HG03565 (cell line): ENCODE results near the gene DSG2.
"Not testable (repeated sequence)": the region's sequence is repeated elsewhere in the genome, so short reads cannot be mapped to it uniquely, and the experiment has no call there.

Experiments
- ATAC-seq: cut with Tn5 transposase; IDR thresholded peaks from one replicate; pipeline ENCODE4 v1.9.1; 2021; ENCODE audit warnings: mild to moderate bottlenecking, moderate library complexity; ENCODE audit not compliant: unreplicated experiment

DSG2 gene

DNA sequence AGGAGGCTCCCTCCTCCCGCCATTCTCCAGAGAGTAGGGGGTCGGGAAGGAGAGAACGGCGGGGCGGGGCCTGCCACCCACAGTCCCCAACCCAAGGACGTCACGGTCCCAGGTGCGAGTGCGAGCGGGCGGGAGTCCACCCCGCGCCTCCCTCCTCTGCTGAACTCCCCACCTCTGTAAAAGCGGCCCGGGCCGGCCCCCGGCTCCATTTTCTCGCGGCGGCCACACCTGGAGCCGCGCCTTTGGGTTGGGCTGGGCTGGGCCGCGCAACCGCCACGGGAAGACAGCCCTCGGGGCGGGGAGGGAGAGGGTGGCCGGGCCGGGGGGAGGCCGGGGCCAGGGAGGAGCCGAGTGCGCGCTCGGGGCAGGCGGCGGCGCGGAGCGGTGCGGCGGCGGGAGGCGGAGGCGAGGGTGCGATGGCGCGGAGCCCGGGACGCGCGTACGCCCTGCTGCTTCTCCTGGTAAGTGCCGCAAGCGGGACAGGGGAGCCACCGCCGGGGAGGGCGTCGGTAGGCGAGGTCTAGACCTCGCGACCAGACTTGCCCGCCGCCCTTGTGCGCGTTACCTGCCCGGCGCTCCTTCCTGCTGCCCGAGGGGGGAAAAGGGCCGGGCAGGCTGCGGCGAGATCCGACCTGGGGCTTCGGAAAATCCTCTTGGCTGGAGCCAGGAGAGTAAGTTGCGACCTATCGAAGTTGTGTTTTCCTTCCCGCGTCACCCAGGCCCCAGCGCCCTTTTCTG is at the start of gene DSG2:
Gene DSG2 (plus strand): TSS at position 342 of the 738 bp plus-strand sequence. CDS start 75 bp downstream, at position 417.
- ATAC-seq = no peak

DNA sequence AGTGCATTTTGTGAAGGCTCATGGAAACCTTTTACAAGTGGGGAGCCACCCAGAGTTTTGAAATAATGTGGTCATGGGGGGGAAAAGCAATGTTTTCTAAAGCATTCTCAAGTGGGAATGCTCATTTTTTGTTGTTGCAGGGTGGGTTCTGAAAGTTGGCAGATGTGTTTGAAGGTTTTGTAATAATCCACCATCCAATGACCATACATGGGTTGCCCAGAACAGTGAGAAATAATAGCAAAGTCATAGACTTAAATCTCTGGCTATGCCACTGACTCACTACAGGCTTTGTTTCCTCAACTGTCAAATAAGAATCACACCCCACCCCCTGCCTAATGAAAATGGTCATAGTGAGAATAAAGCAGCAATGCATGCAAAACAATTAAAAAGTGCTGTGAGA is 47.6 kb upstream of the DSG2 start:
- no peak for ATAC-seq

DNA sequence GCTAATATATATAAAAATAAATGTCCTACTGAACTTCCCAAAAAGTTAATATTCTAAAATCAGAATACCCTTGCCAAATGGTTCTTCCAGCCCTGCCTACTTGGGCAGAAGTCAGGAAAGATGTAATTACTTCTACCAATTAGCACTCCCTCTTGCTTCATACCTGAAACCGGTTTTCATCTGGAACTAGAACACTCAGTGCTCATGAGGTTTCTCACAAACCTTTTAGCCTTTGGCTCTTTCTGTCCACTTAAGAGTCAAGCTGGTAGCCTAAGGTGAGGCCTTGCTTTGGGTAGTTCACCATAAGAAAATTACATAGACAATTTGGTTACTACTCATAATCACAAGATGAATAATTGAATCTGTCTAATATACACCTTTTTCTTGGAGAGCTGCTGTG is 46.4 kb upstream of the DSG2 start:
- ATAC-seq = no peak

DNA sequence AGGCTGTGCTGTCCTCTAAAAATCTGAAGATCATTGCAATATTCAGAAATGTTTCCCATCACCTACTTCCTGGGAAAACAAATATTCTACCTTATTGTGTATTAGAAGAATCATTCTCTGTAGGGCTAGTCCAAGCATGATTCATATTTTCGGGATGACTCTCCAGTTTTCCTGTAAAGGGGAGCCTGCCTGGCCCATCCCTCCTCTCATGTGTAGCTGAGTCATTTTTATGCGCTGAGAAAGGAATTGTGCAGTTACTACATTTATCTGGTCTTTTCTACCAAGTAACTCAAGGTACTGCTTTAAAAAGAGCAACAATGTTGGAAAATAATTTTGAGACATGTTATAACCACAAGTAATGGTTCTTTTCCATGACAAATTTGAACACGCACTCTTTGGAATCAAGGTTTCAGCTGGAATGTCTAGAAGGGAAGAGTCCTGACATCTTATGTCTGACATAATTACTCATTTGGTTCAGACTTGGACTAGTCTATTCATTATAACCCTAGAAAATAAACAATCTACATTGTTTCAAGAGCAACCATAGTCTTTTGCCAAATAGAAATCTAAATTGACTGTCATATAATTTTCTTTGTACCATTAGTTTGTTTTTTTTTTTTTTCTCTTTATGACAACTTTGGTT is 43.8 kb upstream of the DSG2 start:
- no peak for ATAC-seq

DNA sequence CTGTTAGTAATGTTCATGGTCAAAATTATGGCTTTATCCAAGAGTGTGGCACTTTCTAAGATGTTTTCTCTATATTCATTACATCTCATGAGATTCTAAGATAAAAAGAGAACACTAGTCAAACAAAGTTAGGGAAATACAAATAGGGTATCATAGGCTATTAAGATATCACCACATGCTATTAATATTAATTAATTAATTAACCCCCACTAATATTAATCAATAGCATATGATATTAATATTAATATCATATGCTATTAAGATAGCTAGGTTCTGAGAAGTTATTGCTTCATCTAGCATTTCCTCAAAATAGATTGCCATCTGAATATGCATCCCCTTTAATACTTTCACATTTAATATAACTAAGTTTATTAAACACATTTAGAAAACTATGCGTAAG is 28.3 kb upstream of the DSG2 start:
- no peak for ATAC-seq

DNA sequence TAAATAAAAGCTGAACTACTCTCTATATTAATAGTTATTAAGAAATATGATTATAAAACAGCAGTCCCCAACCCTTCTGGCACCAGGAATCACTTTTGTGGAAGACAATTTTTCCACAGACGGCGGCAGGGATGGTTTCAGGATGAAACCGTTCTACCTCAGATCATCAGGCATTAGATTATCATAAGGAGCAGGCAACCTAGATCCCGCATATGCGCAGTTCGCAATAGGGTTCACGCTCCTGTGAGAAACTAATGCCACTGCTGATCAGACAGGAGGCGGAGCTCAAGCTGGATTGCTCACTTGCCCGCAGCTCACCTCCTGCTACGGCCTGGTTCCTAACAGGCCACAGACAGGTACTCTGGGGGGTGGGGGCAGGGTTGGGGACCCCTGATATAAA is 19.3 kb upstream of the DSG2 start:
- ATAC-seq = no peak

DNA sequence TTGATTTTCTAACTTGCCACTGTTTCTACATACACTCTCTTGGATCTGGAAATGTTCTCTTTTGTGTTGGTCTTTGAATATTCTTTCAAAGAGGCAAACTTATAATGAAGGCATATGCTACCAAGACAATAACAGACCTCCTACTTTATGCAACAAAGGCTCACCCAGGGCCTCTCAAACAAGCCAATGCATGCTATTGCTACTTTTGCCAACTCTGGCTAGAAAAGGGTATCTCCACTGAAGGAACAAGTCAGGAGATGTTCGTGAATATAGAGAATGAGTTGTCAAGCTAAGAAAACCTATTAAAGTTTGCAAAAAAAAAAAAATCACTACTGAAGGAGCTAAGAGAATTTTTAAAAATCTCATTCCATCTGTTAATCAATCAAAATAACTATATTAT is 15.9 kb upstream of the DSG2 start:
- no peak for ATAC-seq

DNA sequence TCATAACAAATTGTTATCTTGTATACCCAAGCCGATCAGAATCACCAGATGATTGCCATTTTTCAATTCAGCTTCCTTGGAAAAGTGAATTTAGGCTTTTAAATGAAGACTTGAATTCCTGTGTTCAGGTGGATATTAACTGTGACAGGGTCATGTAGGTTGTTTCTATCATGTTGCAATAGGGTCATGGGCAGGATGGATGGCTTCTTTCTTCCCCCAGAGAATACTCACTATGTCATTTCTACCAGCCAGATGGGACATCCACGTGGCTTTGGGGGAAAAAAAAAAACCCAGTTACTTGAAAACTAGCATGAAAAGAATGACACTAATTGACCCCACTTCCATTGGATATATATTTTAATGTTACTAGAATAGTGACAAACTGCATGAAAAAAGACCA is 14.6 kb upstream of the DSG2 start:
- ATAC-seq = no peak

DNA sequence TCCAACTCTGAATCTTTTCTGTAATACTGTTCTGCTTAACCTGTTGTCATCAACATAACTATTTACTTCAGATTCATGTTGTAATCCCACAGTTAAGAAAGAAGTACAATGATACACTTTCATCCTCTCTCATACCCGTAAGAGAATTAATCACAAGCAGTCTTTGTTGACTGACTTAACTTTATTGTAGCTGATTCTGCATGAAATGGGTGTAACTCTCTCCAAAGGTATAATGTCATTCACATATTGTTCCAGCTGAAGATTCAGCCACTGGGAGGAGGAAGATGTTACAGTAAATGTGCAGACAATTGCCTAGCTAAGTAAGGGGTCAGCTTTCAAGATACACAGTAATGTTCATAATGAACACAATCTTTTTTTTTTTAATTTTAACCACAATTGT is 13.5 kb upstream of the DSG2 start:
- ATAC-seq = no peak

DNA sequence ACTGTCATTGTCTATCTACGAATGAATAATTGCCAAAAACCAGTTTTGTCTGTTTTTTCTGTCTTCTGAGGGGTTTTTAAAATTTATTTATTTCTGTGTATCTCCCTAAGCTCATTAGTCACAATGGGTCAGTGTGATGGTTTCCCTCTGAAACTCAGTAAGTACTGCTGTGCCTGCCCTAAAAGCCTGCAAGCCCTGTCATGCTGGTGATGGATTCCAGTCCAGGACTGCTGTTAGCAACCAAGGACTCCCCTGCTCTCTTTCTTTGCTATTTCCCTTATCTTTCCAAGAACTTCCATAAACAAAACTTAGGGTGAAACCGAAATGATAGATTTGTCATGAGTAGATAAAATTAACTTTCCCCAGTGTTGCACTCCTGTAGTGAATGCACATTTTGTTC is 11.8 kb upstream of the DSG2 start:
- ATAC-seq = no peak

DNA sequence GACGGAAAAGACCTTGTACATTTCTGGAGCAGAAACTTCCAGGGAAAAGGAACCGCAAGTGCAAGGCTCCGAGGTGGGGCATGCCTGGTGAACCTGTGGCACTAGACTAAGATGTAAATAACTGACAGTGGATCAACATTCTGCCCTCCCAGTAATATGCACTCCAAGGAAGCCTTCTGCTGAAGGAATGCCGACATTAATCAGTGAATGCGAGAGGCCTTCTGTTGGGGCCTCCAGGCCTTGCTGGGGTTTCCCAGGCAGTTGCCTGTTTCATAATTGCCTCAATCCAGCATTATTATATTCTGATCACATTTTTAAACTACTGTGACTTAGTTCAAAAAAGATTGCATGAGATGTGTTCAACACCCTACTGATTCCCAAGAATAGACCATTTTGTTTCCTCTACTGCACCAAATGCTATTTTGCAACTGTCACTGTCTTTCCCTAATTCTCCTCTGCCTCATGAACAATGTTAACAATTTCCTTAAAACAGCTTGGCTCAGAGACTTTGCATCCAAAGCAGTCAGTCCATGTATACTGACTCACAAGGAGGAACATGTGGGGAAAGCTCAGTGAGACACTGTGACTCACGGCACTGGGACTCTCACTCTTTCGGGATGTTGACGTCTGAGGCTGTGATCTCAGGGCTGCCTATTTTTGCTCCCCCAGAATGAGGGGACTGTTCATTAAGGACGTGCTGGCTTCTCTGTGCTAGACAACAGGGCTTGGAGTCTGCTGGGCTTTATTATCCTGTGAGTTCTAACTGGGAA is 10.5 kb upstream of the DSG2 start:
- ATAC-seq = no peak

DNA sequence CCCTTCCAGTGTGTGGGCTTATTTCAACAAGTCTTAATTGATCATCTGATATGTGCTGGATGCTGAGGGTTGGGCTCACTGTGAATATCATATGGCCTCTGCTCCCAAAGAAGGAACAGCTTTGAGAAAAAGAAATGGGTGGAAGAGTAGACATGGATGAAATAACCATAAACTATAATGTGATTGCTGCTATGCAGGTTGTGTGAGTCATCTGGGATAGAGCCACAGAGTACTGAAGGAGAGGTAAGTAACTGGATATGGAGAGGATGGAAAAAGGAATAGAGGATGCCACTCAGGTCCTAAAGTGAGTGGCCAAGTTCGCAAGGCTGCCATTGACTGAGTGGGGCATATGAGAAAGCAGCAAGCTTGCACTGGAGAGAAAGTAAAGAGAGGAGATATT is 8.7 kb upstream of the DSG2 start:
- no peak for ATAC-seq

DNA sequence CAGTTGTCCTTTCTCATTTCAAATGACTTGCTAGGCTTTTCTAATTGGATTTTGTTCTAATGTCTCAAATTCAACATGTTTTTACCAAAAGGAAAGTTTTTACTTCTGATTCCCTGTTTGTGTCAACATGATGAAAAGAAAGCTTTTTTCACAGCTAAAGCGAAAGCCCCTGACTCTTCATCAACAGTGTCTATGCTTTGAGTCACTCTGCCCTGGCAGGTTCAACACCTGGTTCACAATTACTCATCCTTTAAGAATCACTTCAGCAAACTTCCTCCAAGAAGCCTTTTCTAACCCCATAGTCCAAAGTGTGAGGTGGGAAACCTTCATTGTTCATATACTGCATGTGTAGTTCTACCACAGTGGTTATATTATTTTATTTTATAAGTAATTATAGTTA is 7.6 kb upstream of the DSG2 start:
- peak; percentile 95 for ATAC-seq

DNA sequence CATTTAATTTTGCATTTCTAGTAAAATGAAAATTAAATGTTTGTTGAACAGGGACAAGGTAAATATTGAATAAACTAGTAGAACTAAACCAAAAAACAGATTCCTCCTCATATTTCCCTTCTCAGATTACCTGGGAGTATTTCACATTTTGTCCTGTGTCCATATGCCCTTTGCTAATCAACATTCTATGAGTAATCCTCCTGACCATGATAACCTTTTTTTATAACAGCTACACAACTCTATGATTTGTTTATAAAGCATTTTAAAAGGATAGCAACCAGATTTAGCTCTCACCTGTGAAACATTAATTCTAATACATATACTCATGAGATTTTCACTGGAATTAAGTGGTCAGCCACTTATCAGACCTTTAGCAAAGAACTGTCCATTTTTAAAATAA is 7.1 kb upstream of the DSG2 start:
- ATAC-seq = no peak

DNA sequence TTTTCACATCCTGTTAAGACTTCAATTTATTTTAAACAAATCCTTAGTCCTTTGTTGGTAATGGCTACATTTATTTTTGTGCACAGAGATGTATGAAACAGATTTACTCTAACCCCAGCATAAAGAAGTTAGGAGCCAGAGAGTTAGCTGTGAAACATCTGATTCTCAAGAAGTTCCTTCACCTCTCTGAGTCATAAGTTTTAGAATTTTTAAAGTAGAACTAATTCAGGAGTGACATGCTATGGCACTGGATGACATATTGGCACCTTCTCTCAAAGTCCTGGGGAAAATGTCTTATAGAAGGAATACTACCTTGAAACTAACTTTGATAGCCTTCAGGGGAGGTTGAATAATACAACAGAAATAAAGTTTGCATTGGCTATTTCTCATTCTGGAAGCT is 6.4 kb upstream of the DSG2 start:
- ATAC-seq = no peak

DNA sequence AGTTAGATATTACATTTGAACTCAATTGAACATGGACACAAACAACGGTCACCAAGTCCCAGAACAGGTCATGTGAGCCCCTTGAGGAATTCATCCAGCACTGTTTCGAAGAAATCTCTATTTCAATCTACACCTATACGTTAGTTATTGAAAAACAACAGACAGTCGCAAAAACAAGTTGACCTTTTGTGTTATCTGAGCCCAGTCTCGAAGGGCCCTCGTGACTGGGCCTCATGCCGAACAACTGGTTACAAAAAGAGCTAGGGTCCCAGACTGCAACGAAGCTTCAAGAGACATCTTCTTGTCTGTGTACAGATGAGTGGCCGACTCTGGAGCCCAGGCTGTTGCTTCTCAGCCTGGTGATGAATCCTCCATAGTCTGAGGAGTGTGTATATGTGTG is 5.3 kb upstream of the DSG2 start:
- ATAC-seq = no peak

DNA sequence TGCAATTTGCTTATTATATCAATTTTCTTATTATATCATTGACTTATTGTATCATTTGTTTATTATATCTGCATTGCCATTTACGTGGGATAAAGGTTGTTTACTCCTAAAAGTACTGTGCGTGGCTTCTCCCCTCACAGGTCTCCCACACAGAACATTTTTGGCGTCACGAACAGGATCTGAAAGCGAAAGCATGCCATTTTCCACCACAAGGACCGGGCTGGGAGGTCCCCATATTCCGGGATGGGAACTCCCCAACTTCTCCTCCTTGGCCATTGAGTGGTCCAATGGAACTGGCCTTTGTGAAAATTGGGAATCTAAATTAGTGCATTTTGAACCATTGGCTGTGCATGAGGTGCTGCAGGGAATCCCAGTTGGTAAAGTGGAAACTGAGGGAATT is 4.8 kb upstream of the DSG2 start:
- no peak for ATAC-seq

DNA sequence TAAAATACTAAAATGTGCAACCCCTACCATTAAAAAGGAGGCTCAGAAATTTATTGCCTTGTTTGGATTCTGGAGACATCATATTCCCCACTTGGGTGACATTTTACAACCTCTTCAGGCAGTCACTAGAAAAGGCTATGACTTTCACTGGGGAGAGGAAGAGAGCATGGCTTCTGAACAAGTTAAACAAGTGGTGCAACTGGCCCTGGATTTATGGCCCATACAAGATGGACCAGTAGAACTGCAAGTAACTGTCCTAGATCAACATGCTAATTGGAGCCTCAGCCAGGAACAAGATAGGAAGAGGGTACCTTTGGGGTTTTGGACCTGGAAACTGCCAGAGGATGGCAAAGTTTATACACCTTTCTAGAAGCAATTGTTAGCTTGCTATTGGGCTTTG is 4.0 kb upstream of the DSG2 start:
- ATAC-seq = no peak

DNA sequence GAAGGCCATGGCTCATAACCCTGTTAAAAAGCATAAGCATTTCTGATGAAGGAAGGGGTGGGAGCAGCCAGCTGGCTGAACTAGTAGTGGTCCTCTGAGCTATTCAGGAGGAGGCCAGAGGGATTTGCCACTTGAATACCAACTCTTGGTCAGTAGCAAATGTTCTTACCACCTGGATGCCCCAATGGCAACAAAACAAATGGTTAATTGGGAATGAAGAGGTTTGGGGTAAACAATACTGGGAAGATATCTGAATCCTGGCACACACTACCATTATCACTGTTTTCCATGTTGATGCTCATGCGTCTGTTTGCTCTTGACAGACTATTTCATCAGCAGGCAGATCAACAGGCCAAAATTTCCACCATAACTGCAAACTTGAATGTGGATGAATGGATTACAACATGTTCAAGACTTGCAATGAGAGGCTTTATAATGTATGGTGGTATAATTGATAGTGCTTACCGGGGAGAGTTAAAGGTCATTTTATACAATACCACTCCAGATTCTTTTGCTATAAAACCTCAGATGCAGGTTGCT is 3.2 kb upstream of the DSG2 start:
- not testable (repeated sequence) for ATAC-seq

DNA sequence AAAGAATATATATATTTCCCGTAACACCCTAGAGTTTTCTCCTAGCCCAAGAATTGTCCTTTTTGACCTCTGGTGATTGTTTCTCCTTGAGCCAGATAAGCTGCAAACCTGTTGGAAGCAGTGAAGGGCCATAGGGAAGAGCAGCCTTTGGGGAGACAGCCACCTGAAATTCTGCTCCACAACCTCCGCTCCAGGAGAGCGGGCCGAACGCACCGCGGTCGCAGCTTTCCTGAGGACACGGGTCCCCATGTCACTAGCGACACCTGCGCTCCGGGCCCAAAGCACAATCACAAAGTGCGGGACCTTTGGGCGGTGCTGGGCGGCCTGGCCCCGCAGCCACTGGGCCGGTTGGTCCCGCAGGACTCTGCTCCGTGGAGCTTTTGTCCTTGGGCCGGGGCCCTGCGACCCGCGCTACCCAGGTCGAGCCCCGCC is 557 bp upstream of the DSG2 start:
- ATAC-seq = no peak

DNA sequence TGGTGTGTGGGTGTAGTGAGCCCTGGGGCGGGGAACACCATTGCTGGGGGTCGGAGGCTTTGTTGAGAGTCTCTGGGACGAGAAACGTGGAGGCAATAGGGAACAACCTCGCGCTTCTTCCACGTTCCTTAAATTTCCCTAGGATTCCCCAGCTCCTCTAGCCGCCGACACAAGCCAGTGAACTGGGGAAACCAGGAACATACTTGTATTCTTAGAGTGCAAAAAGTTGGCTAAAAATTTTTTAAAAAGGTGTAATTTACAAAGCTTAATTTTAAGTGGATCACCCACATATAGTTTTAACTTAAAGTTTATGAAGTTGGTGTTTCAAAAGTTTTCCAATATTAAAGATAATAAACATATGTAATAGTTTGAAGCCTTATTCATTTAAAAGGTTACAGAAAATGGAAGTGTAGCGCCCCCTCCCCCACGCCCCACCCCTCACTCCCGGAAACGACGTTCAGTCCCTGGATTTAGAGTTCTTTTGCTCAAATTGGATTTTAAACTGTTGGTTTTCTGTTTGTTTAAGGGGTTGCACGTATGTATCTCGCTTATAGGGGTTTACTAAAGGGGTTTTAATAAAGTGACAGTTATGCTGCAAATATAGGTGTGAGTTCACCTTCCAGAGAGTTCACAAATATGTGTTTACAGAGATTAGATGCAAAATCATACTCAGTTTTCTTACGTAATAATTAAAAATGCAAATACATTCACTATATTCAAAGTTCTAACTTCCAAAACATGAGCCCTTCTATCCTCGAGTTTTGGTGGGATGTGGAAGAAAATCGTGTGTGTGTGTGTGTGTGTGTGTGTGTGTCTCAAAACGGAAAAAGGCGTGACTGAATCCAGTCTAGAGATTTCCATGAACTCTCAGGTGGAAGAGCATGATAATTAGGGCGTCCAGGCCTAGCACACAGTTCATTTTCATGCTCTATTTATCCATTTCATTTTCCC is 872 bp downstream of the DSG2 start:
- no peak for ATAC-seq
